Effector memory CD8-positive, alpha-beta T cell (primary cell): Measurements from ENCODE around the gene MC2R.
"Not testable (repeated sequence)": the region's sequence is repeated elsewhere in the genome, so short reads cannot be mapped to it uniquely, and the experiment has no call there.

Experiments used
- ATAC-seq: fragments of 150-1000 bp; cut with Tn5 transposase; replicated peaks from 2 replicates; pipeline ENCODE4 v1.10.0; 2021; ENCODE audit warnings: mild to moderate bottlenecking, moderate library complexity
- DNase-seq, 3 experiments: peaks; one replicate each; pipeline ENCODE4 v3.0.0; 2021
- H3K27ac Mint-ChIP-seq, 2 donors: one replicate each; pipeline ENCODE4 v1.8.0; 2022; ENCODE audit warnings: mild to moderate bottlenecking in 2 of 2, mixed read lengths in 2 of 2, moderate library complexity in 2 of 2
- H3K27me3 Mint-ChIP-seq, 2 donors: one replicate each; pipeline ENCODE4 v1.8.0; 2022; ENCODE audit warnings: mixed read lengths in 2 of 2
- H3K36me3 Mint-ChIP-seq: one replicate; pipeline ENCODE4 v1.8.0; 2022; ENCODE audit warnings: mild to moderate bottlenecking, moderate library complexity, mixed read lengths; ENCODE audit not compliant: insufficient read depth
- H3K4me1 Mint-ChIP-seq, 2 donors: one replicate each; pipeline ENCODE4 v1.8.0; 2022; ENCODE audit warnings: low read depth in 2 of 2, mixed read lengths in 2 of 2
- H3K4me3 Mint-ChIP-seq, 2 donors: one replicate each; pipeline ENCODE4 v1.8.0; 2022; ENCODE audit warnings: mild to moderate bottlenecking in 2 of 2, mixed read lengths in 2 of 2, moderate library complexity in 2 of 2
- H3K9me3 Mint-ChIP-seq, 2 donors: one replicate each; pipeline ENCODE4 v1.8.0; 2022; ENCODE audit warnings: mixed read lengths in 2 of 2

MC2R gene

GRCh38 chr18:13885009-13885408 lies 30.3 kb downstream of the MC2R start:
- peaks cover 21 to 50% of the 10 kb centered on the region in 2 donors for H3K27me3 Mint-ChIP-seq
- H3K4me1 Mint-ChIP-seq, result no peaks in the 10 kb centered on the region
- ATAC-seq, result no peak

GRCh38 chr18:13879937-13880336 lies 35.4 kb downstream of the MC2R start:
- Mint-ChIP-seq H3K27ac (no peak overlapping the region), H3K9me3 (peaks cover 0 to 5% of the 10 kb centered on the region in 2 donors), H3K36me3 (no peaks in the 10 kb centered on the region), H3K4me3 (no peak overlapping the region), H3K4me1 (no peaks in the 10 kb centered on the region), H3K27me3 (peaks cover 0 to 17% of the 10 kb centered on the region in 2 donors)
- DNase-seq (no peak), ATAC-seq (no peak)

More at GRCh38 chr18:13885009-13885408, 30.3 kb downstream of the MC2R start:
- no peak for DNase-seq
- Mint-ChIP-seq H3K36me3 (no peaks in the 10 kb centered on the region), H3K9me3 (peaks cover 0 to 6% of the 10 kb centered on the region in 2 donors), H3K27ac (no peak overlapping the region), H3K4me3 (no peak overlapping the region)

- DNase-seq, result no peak
- H3K27ac Mint-ChIP-seq, result no peak overlapping the region
- no peaks in the 10 kb centered on the region for H3K36me3 Mint-ChIP-seq
- peaks cover 0 to 1% of the 10 kb centered on the region in 2 donors for H3K9me3 Mint-ChIP-seq
- ATAC-seq, result no peak
- no peak overlapping the region for H3K4me3 Mint-ChIP-seq
- H3K27me3 Mint-ChIP-seq, result peaks cover 0 to 13% of the 10 kb centered on the region in 2 donors
- H3K4me1 Mint-ChIP-seq, result no peaks in the 10 kb centered on the region
Measured at GRCh38 chr18:13879492-13879891, 35.8 kb downstream of the MC2R start.

GRCh38 chr18:13878857-13879256 lies 36.5 kb downstream of the MC2R start:
- H3K36me3 Mint-ChIP-seq, result no peaks in the 10 kb centered on the region
- peaks cover 0 to 8% of the 10 kb centered on the region in 2 donors for H3K27me3 Mint-ChIP-seq
- no peaks in the 10 kb centered on the region for H3K4me1 Mint-ChIP-seq
- DNase-seq (no peak), ATAC-seq (no peak)
- H3K27ac Mint-ChIP-seq, result no peak overlapping the region
- no peaks in the 10 kb centered on the region for H3K9me3 Mint-ChIP-seq
- H3K4me3 Mint-ChIP-seq, result no peak overlapping the region

GRCh38 chr18:13877157-13877556 lies 38.2 kb downstream of the MC2R start:
- no peaks in the 10 kb centered on the region for H3K36me3 Mint-ChIP-seq
- peaks cover 6 to 17% of the 10 kb centered on the region in 2 donors for H3K27me3 Mint-ChIP-seq
- ATAC-seq (no peak), DNase-seq (no peak)
- no peaks in the 10 kb centered on the region for H3K9me3 Mint-ChIP-seq
- no peaks in the 10 kb centered on the region for H3K4me1 Mint-ChIP-seq
- H3K4me3 Mint-ChIP-seq, result no peak overlapping the region
- H3K27ac Mint-ChIP-seq, result no peak overlapping the region

- Mint-ChIP-seq H3K27me3 (peaks cover 14 to 37% of the 10 kb centered on the region in 2 donors), H3K36me3 (no peaks in the 10 kb centered on the region), H3K4me1 (no peaks in the 10 kb centered on the region), H3K27ac (no peak overlapping the region), H3K9me3 (no peaks in the 10 kb centered on the region), H3K4me3 (no peak overlapping the region)
- DNase-seq, result no peak
- ATAC-seq, result no peak
Measured at GRCh38 chr18:13874558-13874957, 40.8 kb downstream of the MC2R start.

- ATAC-seq (no peak), DNase-seq (no peak)
- Mint-ChIP-seq H3K27ac (no peak overlapping the region), H3K27me3 (peaks cover 23 to 45% of the 10 kb centered on the region in 2 donors), H3K4me1 (no peaks in the 10 kb centered on the region), H3K9me3 (no peaks in the 10 kb centered on the region), H3K36me3 (no peaks in the 10 kb centered on the region), H3K4me3 (no peak overlapping the region)
Measured at GRCh38 chr18:13872932-13873331, 42.4 kb downstream of the MC2R start.

GRCh38 chr18:13872373-13872772 lies 43.0 kb downstream of the MC2R start:
- Mint-ChIP-seq H3K4me1 (no peaks in the 10 kb centered on the region), H3K27me3 (peaks cover 25 to 51% of the 10 kb centered on the region in 2 donors), H3K9me3 (no peaks in the 10 kb centered on the region), H3K27ac (no peak overlapping the region), H3K4me3 (no peak overlapping the region), H3K36me3 (no peaks in the 10 kb centered on the region)
- ATAC-seq, result no peak
- DNase-seq, result no peak

GRCh38 chr18:13871701-13872100 lies 43.6 kb downstream of the MC2R start:
- H3K27me3 Mint-ChIP-seq, result peaks cover 30 to 57% of the 10 kb centered on the region in 2 donors
- DNase-seq (no peak), ATAC-seq (no peak)
- H3K27ac Mint-ChIP-seq, result no peak overlapping the region
- no peak overlapping the region for H3K4me3 Mint-ChIP-seq
- H3K9me3 Mint-ChIP-seq, result no peaks in the 10 kb centered on the region
- no peaks in the 10 kb centered on the region for H3K36me3 Mint-ChIP-seq
- H3K4me1 Mint-ChIP-seq, result no peaks in the 10 kb centered on the region

GRCh38 chr18:13868501-13869271 lies 46.6 kb downstream of the MC2R start:
- no peaks in the 10 kb centered on the region for H3K4me1 Mint-ChIP-seq
- DNase-seq (no peak), ATAC-seq (no peak)
- H3K36me3 Mint-ChIP-seq, result no peaks in the 10 kb centered on the region
- H3K27ac Mint-ChIP-seq, result no peak overlapping the region
- no peak overlapping the region for H3K4me3 Mint-ChIP-seq
- peaks cover 38 to 79% of the 10 kb centered on the region in 2 donors for H3K27me3 Mint-ChIP-seq
- H3K9me3 Mint-ChIP-seq, result no peaks in the 10 kb centered on the region

- not testable (repeated sequence) for H3K9me3 Mint-ChIP-seq, H3K27ac Mint-ChIP-seq, ATAC-seq, H3K36me3 Mint-ChIP-seq, DNase-seq, H3K4me3 Mint-ChIP-seq, H3K4me1 Mint-ChIP-seq
- peaks cover 41 to 61% of the 10 kb centered on the region in 2 donors for H3K27me3 Mint-ChIP-seq
Measured at GRCh38 chr18:13862898-13863297, 52.4 kb downstream of the MC2R start.

GRCh38 chr18:13849791-13850190 lies 65.5 kb downstream of the MC2R start:
- Mint-ChIP-seq H3K36me3 (peaks cover 2% of the 10 kb centered on the region), H3K4me1 (no peaks in the 10 kb centered on the region), H3K4me3 (no peak overlapping the region), H3K27me3 (peaks cover 19 to 28% of the 10 kb centered on the region in 2 donors), H3K27ac (no peak overlapping the region), H3K9me3 (peaks cover 0 to 9% of the 10 kb centered on the region in 2 donors)
- no peak for ATAC-seq
- no peak for DNase-seq

- no peaks in the 10 kb centered on the region for H3K36me3 Mint-ChIP-seq
- ATAC-seq, result no peak
- peaks cover 33 to 43% of the 10 kb centered on the region in 2 donors for H3K27me3 Mint-ChIP-seq
- DNase-seq, result no peak
- no peak overlapping the region for H3K4me3 Mint-ChIP-seq
- H3K27ac Mint-ChIP-seq, result no peak overlapping the region
- H3K4me1 Mint-ChIP-seq, result peaks cover 0 to 2% of the 10 kb centered on the region in 2 donors
- H3K9me3 Mint-ChIP-seq, result no peaks in the 10 kb centered on the region
Measured at GRCh38 chr18:13836559-13836958, 78.8 kb downstream of the MC2R start.

GRCh38 chr18:13835202-13835601 lies 80.1 kb downstream of the MC2R start:
- ATAC-seq (no peak), DNase-seq (no peak)
- Mint-ChIP-seq H3K27ac (no peak overlapping the region), H3K36me3 (no peaks in the 10 kb centered on the region), H3K4me1 (peaks cover 0 to 2% of the 10 kb centered on the region in 2 donors), H3K27me3 (peaks cover 44 to 50% of the 10 kb centered on the region in 2 donors), H3K4me3 (no peak overlapping the region), H3K9me3 (no peaks in the 10 kb centered on the region)
